Mucosa of gallbladder (tissue), 1 donor: Measurements from ENCODE around the gene FFAR1. TPM values are rescaled to one million over a fixed set of nuclear protein-coding genes. Genes with fewer than 3 reads are reported as not detected.

Experiments used
- DNase-seq: peaks from one replicate; pipeline ENCODE4 v3.0.0-alpha.2; 2020; ENCODE audit warnings: low spot score
- total RNA-seq: library from RNA; stranded (reverse); gene quantifications from one replicate; pipeline ENCODE4 v1.2.1, GENCODE V29; 2021
- donor health status: DM: no; HTN: no; CAD: no.

The FFAR1 gene
- total RNA-seq, 1 donor from 2014 or later, result not detected

DNA sequence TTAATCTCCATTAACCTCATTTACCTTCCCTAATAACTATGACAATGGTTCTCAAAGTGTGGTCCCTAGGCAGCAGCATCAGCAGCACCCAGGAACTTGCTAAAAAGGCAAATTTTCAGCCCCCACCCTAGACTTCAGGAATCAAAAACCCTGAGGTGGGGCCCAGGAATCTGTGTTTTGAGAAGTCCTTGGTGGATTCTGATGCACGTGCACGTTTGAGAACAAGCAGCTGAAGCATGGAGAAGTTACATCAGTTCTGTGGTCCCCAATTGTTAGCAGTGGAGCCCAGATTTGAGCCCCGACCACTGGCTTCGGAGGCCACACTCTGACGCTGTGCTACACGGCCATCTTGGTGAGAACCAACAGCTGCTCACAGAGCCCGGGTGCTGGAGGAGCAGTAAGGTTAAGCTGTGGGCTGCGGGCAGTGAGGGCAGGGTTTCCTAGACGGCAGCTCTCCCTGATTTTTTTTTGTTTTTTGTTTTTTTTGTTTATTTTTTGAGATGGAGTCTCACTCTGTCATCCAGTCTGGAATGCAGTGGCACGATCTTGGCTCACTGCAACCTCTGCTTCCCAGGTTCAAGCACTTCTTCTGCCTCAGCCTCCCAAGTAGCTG lies 32.7 kb upstream of the FFAR1 start:
- no peak for DNase-seq

DNA sequence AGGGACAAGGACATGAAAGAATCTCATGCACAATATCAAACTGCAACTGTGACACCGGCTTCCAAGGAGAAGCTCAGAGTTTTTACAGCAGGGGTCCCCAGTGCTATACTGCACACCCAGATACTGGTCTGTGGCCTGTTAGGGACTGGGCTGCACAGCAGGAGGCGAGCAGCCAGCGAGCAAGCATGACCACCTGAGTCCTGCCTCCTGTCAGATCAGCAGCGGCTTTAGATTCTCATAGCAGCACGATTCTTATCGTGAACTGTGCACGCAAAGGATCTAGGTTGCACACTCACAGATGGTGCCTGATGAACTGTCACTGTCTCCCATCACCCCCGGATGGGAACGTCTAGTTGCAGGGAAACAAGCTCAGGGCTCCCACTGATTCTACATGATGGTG lies 31.8 kb upstream of the FFAR1 start:
- DNase-seq, result no peak

DNA sequence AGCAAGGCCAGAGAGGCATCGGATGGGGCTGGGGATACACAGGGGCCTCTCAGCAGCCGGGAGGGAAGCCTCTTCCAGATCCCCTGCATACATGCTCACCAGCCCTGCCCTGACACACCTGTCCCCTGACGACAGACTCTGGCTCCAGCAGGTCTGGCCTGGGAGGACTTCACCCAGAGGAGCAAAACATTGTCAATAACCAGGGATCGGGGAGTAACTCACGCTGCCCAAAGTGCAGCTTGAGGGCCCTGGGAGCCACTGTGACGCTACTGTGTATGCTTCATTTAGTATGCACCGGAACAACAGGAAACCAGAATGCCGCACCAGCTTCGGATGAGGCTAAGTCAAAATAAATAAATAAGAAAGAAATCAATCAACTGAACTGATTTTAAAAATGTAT lies 31.1 kb upstream of the FFAR1 start:
- DNase-seq, result no peak

DNA sequence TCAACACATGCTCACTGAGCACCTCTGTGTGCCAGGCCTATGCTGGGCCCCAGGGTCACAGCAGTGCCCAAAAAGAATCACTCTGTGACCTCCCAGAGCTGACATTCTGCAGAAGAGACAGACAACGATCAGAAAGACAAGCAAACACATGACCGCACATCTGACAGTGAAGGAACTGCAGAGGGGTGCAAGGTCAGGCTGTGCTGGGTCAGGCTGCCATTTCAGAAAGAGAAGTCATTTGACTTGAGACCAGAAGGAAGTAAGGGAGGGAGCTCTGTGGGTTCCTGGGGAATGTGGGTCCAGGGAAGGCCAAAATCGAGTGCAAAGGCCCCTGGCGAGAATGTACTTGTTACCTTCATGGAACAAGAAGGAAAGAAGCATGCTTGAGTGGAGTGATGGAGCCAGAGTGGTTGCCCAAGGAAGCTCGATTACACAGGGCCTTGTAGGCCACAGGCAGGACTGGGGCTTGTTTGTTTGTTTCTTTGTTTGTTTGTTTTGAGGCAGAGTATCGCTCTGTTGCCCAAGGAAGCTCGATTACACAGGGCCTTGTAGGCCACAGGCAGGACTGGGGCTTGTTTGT lies 30.1 kb upstream of the FFAR1 start:
- no peak for DNase-seq

DNA sequence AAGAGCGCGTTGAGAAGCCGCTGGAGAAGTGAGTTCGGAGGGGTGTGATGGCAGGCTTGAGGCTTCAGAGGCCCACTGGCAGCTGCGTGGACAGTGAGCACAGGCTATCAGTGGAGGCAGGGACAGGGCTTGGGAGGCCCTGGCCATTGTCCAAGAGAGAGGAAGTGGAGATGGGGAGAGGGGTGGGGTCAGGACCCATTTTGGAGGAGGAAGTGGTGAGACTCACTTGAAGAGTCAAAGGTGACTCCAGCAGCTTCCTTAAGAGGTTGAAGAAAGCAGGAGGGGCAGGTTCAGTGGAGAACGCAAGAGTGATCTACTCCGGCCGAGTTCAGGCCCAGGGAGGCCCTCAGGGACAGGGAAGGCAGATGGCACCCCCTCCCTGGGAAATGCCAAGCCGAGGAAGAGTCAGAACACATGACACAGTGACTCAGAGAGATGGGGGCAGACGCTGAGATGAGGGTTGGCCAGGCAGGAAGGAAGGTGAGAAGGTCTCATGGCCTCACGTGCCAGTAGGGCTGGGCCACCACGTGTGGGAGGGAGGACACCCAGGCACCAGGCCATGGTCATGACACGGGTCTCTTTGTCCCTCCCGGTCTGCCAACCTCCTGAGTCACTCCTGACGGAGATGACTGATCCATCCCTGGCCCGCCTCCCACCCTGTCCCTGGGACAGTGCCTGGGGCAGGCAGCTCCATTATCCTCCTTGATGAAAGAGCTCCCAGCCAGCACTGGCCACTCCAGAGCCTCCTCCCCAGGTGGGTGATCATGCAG lies 28.8 kb upstream of the FFAR1 start:
- DNase-seq, result peak; percentile 74

DNA sequence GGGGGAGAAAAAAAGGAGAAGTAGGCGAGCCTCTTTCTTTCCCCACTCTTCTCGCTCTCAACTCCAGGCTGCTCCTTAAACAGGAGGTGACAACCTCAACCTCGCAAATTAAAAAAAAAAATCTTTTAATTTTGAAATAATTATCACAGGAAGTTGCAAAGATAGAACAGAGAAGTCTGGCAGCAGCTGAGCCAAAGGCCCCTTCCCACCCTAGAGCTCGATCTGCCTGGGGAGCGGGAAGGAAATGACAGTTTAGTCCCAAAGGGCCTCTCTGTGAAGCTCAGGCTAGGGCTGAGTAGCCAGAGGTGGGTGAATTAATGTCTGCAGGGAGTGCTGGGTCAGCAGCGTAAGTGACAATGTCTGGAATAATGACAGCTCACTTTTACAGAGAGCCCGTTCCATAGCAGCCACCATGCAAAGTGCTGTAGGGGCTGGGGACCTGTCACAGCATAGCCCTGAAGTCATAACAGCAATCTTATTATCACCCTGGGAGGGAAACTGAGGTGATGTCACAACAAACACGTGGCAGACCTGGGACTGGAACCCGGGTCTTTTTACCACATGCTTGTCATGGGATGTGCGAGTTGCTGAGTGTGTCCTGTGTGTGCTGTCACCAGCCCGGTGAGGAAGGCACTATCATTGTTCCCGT lies 27.5 kb upstream of the FFAR1 start:
- no peak for DNase-seq

DNA sequence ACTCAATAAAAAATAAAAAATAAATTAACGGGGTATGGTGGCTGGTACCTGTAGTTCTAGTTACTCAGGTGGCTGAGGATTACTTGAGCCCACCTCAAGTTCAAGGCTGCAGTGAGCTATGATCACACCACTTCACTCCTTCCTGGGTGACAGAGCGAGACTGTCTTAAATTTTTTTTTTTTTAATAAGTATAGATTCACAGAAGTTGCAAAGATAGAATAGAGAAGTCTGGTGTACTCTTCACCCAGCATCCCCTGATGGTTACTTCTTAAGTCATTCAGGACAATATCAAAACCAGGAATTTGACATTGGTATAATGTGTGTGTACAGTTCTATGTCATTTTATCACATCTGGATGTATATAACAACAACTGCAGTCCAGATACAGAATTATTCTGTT lies 26.4 kb upstream of the FFAR1 start:
- no peak for DNase-seq

DNA sequence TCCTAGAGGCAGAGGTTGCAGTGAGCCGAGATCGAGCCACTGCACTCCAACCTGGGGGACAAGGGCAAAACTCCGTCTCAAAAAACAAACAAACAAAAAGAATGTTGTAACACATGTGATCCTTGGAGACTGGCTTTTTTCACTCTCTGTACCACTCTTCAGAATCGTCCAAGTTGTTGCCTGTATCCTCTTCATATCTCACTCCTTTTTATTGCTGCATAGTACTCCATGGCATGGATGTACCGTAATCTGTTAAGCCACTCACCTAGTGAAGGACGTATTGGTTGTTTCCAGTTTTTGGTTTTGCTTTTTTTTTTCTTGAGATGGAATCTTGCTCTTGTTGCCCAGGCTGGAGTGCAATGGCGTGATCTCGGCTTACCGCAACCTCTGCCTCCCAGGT lies 25.7 kb upstream of the FFAR1 start:
- no peak for DNase-seq

DNA sequence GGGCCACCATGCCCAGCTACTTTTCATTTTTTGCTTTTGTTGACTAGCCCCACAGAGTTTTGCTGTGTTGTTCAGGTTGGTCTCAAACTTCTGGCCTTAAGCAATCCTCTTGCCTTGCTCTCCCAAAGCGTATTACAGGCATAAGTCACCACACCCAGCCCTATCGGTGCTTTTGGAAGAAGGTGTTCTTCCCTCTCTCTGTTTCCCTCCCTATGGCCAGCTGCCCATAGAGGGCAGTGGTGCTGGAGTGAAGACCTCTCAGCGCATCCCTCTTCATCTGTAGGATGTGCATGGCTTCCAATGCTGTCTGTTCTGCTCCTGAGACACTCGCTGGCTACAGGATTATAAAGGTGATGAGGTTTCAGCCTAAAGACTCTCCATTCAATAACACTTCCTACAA lies 20.1 kb upstream of the FFAR1 start:
- DNase-seq, result no peak

DNA sequence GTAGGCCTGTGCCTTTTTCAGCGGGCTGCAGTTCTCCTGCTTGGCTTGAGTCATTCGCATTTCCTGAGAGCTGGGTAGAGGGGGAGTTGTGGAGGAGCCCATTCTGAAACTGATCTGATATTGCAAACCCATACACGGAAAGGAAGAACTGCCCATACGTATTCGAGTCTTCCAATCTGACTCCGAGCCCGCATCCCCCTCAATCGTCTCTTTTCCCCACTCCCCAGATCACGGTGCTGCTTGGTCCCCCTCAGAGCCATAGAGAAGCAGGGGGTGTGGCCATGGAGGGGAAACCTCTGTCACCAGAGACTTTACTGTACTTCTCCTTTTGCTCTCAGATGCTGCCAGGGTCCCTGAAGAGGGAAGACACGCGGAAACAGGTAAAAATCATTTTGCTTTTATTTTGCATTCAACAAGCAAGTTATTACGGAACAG lies 18.8 kb upstream of the FFAR1 start, which contains the start of gene CD22:
Gene CD22, plus strand, starts transcription at position 337 of the 435 bp plus-strand sequence. CDS start 2,854 bp downstream, outside the sequence.
- no peak for DNase-seq

DNA sequence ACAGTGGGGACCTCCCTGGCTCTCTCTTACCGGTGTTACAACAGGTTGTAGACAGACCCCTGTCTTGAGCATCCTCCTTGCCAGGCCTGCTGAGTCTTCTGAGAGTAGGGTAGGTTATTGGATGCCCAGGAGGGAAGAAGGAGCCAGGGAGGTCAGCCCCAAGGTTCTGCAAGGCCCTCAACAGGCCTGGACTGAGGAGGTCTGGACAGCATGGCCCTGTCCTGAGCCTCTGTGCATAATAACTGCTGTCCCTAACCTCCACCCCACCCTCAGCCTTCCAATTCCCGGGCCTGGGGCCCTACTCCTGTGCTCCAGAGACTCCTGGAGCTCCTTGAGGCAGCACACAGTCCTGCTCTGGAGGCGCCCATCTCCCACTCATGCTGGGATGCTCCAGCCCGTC lies 18.4 kb upstream of the FFAR1 start:
- no peak for DNase-seq

DNA sequence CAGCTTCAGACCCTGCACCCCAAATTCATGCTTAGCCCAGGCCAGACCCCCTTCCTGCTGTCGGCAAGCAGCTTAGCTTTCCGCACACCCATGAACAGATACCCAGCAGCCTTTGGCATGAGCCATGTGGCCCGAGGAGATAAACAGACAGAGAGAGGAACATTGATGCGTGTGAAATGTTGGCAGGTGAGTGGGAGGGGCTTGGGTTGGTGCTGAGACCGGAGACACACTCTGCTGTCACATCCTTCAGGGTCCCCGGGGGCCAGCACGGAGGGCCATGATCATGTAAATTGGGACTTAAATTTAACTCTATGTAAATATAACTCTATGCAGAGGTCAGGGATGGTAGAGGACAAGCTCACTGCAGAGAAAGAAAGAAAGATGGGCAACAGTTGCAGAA lies 17.2 kb upstream of the FFAR1 start:
- no peak for DNase-seq

DNA sequence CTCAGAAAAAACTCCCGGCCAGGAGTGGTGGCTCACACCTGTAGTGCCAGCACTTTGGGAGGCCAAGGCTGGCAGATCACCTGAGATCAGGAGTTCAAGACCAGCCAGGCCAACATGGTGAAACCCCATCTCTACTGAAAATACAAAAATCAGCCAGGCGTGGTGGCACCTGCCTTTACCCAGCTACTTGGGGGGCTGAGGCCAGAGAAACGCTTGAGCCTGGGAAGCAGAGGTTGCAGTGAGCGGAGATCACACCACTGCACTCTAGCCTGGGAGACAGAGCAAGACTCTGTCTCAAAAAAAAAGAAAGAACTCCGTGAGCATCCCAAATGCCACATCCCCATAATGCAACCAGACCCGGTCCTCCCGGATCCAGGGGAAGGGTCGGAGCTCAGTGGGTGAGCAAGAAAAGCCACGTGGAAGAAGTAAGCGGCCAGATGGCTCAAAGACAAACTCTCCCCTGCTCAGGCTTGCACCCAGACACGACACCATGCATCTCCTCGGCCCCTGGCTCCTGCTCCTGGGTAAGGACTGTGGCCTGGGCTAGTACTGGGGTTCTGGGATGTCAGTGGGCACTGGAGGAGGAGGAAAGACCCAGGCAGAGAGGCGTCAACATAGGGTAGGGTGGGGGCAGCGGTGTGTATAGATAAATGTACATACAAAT lies 16.0 kb upstream of the FFAR1 start:
- DNase-seq, result no peak

DNA sequence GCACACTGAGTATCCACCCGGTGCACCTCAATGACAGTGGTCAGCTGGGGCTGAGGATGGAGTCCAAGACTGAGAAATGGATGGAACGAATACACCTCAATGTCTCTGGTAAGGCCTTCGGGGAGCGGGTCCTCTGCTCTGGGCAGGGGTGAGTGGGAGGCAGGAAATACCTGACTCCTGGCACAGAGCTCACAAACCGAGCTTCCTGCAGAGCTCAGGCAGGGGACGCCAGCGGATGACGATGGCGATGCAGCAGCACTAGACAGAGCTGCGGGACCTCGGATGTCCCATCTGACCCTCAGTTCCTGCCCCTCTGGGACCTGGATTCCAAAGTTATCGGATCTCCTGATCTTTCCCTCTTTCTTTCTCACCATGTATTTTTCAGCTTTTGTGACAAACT lies 14.9 kb upstream of the FFAR1 start:
- DNase-seq, result no peak

DNA sequence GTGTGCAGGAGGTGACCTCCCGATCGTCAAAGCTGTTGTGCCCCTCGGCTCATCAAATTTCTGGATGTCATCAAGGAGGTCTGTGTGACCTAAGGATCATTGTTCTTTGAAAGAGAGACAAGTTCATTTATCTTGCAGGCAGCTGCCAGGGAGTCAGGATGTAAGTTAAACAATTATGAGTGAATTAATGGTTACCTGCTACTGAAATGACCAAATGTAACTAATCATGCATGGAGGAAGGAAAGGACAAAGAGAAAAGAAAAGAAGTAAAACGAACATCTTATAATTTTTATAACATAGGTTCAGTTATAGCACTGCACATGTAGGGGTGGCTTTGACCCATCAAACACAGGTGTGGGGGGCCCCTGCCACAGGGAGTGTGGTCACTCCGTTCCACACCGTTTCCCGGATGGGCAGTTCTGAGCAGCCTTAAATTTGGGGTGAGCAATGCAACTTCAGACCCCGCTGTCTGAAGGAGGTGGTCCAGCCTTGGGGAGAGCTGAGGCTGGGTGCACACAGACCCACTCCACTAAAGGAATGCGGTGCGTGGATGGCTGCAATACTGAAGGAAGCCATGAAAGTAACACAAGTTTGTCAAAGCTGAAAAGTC lies 13.5 kb upstream of the FFAR1 start:
- DNase-seq, result no peak

DNA sequence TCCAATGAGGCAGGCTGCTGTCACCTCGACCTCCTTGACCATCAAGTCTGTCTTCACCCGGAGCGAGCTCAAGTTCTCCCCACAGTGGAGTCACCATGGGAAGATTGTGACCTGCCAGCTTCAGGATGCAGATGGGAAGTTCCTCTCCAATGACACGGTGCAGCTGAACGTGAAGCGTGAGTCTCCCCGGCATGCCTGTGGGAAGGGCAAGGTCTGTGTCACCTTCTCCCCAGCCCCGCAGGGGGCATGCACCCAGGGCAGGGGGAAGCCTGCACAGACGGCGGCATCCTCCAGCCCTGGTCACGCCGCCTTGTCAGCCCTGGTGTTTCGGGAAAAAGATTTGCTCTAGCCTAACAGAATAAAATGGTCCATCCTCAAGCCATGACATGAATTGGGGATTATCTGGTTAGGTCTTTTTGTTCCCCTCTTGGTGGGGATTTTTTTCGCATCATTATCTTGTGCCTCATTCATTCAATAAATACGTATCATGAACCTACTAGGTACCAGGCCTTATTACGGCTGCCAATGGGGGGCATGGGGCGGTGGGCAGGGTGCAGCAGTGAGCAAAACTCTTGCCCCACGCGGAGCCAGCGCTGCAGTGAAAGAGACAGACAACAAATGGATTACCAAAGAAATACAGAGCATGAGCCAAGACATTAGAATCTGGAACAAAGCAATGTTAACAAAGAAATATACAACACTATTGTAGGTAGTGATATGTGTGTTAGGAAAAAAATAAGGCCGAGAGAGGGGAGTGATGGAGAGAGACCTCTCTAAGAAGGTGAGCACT lies 11.3 kb upstream of the FFAR1 start:
- no peak for DNase-seq

DNA sequence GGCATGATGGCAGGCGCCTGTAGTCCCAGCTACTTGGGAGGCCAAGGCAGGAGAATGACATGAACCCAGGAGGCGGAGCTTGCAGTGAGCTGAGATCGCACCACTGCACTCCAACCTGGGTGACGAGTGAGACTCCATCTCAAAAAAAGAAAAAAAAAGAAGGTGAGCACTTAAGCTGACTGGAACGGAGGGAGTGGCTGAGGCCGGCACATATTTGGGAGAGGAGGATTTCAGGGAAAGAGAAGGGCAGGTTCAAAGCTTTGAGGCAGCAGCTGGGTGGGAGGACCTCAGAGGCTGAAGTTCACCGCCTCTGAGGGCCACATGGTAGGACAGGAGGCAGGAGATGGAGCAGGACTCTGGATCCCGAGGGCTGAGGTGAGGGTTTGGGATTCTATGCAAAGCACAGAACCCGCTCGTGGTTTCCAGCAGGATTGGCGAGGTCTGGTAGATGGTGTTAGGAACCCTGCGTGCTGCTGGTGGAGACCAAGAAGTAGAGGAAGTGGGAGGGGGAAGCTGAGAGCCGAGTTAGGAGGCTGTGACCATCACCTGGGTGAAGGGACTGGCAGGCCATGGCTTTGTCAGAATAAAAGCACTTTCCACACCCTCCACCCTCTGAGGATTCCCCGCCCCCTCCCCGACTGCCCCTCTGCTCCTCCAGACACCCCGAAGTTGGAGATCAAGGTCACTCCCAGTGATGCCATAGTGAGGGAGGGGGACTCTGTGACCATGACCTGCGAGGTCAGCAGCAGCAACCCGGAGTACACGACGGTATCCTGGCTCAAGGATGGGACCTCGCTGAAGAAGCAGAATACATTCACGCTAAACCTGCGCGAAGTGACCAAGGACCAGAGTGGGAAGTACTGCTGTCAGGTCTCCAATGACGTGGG lies 10.4 kb upstream of the FFAR1 start:
- DNase-seq, result no peak

DNA sequence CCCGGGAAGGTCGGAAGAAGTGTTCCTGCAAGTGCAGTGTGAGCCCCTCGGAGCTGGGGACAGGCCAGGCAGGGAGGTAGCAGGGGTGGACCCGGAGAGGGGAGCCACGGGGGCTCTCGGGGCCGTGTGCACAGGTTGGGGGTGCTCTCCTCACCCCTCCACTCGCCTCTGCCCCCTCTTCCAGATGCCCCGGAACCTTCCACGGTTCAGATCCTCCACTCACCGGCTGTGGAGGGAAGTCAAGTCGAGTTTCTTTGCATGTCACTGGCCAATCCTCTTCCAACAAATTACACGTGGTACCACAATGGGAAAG lies 9.8 kb upstream of the FFAR1 start:
- no peak for DNase-seq

DNA sequence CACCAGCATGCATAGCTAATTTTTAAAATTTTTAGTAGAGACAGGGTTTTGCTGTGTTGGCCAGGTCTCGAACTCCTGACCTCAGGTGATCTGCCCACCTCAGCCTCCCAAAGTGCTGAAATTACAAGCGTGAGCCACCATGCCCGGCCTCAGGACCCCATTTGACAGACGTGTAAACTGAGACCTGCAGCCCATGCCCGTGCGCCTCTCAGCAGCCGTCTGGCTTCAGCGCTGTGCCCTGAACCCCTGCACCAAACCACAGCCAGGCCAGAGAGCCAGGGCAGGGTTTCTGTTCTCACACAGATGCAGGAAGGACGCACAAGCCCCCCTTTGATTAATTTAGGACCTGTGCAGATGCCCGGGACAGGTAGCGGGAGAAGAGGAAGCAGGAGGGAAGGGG lies 7.3 kb upstream of the FFAR1 start:
- DNase-seq, result no peak

DNA sequence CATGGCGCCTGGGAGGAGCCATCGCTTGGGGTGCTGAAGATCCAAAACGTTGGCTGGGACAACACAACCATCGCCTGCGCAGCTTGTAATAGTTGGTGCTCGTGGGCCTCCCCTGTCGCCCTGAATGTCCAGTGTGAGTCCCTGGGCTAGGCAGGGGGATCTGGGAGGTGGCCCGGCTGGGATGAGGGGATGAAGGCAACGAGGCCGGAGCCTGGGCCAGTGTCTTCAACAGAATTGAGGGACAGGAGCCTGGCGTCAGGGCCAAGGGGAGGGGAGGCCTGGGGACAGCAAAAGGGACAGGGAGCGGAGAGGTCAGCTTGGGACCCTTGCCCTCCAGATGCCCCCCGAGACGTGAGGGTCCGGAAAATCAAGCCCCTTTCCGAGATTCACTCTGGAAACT lies 6.7 kb upstream of the FFAR1 start:
- no peak for DNase-seq
